ENCODE data around the gene SERGEF.
"Not testable (repeated sequence)": the region's sequence is repeated elsewhere in the genome, so short reads cannot be mapped to it uniquely, and the experiment has no call there.

SERGEF gene

GRCh38 chr11:18000128-18000527 is 12.7 kb downstream of the SERGEF start:
- not testable (repeated sequence) for DNase-seq

DNA sequence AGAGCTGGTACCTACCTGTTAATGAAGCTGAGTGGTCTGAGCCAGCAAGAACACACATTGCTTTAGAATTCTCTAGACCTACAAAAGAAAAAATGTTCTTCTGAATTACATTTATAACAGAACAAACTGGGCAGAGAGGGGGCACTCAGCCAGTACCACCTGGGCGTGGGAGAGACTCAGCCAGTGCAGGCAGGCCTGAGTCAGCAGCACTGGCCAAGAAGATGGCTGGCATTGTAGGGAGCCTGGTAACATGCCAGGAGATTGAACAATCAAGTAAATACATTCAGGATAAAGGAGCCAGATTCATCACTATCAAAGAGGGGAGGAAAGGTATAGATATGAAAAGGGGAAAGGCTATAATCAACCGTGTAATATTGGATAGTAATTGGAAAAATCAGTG is 19.9 kb downstream of the SERGEF start:
- peak in 1 of 2 experiments; percentile 38 for DNase-seq

DNA sequence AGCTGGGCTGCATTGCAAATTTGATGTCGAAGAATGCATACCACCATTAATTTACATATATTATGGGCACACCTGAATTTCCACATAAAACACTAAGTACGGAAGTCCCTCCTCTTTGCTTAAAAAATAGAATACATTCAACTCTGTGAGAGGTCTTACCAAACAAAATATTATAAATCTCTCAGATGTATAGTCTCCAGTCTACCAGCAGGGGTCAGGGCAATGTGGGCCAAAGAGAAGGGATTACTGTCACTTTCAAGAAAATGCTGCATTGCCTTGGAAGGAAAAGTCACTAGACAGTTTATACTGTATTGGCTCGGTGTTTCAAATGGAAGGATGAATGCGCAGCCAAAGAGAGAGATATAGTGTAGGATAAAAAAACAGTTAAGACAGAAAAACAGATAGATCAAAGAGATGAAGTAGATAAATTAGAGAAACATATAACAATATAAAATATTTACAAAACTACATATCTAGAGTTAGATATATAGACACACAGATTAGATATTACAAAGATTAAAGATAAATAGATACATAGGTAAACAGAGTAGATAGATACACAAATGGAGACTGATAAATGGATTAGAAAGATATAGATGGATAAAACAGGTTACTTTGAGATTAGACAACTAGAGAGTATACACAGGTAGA is 20.9 kb downstream of the SERGEF start:
- DNase-seq, result peak; percentile 60 to 69

- DNase-seq, result peak in 1 of 2 experiments; percentile 22
Measured at GRCh38 chr11:17989306-17989705, 23.5 kb downstream of the SERGEF start.

DNA sequence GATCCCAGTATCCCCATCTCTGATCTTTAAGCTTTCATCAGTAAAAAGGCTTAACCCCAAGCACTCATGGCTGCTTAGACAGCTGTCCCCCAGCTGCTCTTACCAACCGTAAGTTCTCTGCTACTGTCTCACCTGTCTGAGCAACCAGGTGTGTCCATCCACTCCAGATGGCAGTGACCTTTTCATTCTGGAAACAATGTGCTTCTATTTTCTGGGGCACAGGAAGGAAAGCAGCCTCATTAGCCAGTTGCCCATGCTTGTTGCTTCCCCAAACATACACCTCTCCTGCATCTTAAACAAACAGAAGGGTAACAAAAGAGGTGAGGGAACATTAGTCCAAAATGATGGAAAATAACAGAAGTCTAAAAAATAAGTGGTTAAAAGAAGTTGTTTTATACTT is 24.4 kb downstream of the SERGEF start:
- DNase-seq, result peak; percentile 59 to 92

DNA sequence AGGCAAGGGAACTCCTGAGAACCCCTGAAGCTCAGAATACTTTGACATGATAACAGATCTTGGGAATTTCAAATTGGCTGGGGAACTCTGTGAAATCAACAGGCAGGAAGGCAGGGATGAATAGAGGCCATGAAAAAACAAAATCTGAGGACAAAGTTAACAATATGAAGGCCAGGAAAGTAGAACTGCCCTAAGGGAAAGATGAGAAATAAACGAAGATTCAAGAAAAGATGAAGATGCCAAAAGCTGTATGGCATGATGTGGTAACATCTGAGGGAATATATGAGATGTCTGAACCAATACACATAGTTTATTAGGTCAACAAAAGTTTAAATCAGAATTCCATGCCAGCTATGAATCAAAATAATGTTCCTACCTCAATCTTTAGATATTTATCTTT is 25.0 kb downstream of the SERGEF start:
- DNase-seq, result no peak

DNA sequence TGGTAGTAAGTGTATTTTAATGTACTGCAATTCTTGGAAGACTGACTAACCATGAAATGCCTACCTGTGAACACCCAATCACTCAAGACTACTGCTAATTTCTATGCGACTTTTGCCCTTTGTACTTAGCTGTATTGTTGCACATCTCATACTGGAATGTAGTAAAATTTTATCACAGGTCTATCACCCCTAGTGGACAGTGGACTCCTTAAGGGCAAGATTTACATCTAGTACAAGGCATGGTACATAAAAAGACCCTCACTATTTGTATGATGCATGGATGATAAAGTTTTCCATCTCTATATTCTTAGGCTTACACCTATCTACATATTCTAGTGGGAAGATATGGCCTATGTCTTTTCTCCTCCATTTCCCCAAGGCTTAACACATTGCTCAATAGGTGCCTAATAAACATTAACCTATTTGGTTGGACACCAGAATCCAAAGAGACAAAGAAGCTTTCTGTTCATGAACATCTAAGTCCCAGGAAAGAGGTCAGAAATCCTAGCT is 26.1 kb downstream of the SERGEF start:
- no peak for DNase-seq

DNA sequence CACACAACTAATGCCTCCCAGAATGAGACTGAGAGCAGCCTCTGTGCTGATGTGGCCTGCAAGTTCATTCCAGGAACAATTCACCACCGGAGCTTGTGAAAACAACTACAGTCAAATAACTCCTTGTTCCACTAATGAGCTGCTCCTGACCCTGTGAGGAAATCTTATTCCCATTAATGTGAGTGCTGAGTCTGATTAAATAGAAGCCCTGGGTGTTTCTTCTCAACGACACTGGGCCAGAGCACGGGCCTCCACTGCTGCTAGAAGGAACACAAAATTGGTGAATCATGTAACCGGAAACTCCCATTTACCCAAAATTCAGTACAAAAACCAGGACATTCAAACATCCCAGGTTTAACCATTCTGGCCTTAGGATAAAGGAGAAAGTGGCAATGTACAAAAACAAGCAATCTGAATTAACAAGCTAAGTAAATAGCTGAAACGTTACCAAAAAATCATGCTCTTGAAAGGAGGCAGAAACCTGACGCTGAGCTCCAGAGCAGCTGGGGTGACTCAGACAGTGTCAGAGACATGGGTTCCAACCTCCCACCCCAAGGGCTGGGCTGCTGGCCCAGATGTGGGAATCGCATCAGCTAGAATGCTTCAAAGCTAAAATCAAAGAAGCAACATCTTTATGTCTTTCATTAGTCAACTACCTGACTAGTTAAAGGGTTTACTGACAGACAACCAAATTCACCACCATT is 26.7 kb downstream of the SERGEF start:
- no peak for DNase-seq

DNA sequence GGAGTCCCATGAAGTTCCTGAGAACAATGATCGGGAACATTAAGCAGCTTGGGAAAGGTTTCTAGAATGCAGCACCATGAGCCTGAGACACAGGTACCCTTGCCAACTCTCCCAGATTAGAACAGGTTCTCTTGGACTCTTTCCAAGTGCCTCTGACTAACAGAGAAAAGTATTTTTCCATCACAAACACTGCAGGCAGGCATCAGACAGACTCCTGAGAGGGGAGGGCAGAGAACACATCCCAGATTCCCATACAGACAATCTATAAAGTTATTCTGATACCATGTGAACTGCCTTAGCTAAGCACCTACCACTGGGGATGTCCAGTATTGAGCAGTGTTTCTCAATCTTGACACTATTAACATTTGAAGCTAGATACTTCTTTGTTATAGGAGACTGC is 27.3 kb downstream of the SERGEF start:
- DNase-seq, result peak in 1 of 2 experiments; percentile 38

- no peak for DNase-seq
Measured at GRCh38 chr11:17983569-17983968, 29.3 kb downstream of the SERGEF start.

DNA sequence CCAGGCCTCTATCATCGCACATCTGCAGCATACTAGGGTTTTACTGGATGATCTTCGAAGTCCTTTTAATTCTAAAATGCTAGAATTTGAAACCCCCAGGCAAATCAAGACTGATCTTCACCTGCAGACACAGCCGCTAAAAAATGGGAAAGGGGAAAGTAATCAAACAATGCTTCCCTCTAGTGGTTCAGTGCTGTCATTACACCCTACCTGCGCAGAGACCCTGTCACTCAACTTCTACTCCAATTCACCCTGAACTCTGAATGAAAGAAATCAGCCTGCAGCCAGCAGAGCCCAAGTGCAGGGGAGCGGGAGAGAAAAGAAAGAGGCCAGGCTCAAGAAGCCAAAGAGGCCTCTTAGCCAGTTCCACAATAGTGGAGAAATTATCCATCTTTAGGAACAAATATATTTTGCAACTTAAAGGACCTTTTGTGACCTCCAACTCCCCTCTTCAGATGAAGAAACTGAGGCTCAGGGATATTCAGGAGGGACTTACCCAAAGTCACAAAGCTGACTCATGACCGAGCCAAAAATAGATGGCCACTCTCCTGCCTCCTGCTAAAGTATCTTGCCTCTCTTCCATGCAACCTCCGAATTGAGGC is 33.0 kb downstream of the SERGEF start:
- peak; percentile 16 to 50 for DNase-seq

DNA sequence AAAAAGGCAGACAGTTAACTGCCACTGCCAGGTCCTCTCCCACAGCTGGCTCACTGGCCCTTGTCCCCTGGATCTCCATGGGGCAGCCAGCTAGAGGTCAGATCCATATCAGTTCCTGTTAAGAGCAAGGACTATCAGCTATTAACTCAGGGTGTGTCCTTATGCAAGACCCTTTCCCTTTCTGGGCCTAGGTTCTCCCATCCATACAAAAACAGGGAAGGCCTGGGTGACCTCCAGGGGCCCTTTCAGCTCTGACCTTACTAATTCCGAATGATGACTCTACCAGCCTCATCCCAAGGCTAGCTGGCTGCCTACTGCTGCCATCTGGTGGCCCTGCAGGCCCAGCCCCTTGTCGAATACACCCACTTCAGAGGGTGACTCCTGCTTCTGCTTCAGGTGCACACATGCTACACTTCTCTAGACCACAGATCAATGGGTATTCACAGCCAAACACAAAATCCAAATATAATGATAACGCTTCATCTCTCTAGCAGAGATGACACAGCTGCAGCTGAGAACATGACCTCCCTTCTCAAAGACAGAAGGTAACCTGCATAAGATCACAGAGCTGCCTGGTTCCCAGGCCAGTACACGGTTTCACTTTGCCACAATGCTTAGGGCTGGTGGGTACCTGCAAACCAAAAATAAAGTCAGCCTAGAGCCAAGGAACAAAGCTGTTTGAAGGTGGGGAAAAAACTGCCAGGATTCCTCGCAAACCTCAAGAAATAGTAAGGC is 34.1 kb downstream of the SERGEF start:
- DNase-seq, result peak; percentile 7 to 41

- DNase-seq, result no peak
Measured at GRCh38 chr11:17976651-17977050, 36.2 kb downstream of the SERGEF start.

DNA sequence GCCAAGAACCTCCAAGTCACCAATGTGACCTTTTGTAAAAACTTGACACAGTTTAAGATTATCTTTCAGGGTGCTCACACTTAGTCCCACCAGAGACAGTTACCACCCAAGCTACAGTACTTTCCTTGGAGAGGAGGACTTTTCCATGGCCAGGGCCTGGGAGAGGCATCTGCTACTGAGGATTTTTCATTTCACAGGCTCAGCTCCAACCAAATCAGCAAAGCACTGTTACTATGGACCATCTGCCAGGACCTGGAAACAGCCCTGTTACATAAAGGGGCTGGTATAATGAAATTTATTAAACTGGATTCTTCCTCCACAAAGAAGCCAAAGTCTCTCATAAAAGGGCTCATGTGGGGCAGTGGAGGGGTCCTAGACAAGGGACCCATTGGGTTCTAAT is 38.6 kb downstream of the SERGEF start:
- DNase-seq, result no peak

- DNase-seq, result peak in 1 of 2 experiments; percentile 4
Measured at GRCh38 chr11:17972987-17973386, 39.9 kb downstream of the SERGEF start.

GRCh38 chr11:17968206-17968605 is 44.6 kb downstream of the SERGEF start:
- no peak for DNase-seq

DNA sequence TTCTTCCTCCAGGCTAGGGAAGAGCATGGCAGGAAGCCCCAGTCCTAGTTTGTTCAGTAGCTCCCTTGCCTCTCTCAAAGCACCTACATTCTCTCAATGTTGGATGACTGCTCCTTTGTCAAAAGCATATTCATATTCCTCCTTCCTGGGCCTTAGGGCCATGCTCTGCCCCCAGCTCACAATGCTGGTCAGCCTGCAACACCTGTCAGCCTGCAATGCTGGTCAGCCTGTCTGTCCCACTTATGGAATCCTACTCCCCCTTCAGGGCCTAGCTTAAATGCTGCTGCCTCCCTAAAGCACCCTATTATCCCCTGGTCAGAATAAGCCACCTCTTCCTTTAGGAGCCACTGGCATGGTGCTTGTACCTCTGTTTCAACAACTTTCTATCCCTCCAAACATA is 45.2 kb downstream of the SERGEF start:
- DNase-seq, result no peak

- no peak for DNase-seq
Measured at GRCh38 chr11:17960091-17960490, 52.8 kb downstream of the SERGEF start.

GRCh38 chr11:17958446-17958845 is 54.4 kb downstream of the SERGEF start:
- DNase-seq, result no peak

DNA sequence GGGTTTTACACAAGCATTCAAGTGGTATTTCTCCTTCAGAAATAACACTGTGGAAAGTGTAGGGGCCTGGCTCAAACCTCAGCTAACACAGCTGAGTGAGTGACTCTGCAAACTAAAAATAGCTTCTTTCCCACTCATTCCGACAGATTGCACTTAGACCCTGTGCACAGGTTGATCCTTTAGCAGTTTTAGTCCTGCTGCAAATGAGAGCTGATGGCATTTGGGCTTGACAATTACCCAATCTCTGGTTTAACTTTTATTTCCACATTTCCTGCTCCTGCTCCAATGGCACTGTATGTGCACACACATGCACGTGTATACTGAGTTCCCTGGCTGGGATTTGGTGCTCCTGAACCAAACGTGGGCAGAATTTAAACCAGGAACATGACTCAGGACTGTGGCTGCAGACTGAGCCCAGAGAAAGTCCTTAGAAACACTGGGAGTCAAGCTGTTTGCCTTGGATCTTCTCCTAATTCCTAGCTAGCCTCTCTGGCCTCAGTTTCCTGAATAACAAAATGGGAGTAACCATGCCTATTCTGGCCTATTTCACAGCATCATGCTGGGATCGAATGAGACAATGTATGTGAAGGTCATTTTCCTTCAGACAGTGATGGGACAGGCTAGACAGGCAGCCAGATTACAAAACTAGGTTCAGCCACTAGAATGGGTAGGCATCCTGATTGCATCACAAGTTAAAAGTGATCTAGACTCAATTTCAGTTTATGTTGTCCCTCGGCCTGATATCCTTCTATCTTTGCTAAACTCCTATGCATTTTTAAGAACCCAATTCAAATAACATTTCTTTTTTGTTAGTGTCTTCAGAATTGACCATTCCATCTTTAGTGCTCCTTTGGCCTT is 58.2 kb downstream of the SERGEF start:
- DNase-seq, result no peak

DNA sequence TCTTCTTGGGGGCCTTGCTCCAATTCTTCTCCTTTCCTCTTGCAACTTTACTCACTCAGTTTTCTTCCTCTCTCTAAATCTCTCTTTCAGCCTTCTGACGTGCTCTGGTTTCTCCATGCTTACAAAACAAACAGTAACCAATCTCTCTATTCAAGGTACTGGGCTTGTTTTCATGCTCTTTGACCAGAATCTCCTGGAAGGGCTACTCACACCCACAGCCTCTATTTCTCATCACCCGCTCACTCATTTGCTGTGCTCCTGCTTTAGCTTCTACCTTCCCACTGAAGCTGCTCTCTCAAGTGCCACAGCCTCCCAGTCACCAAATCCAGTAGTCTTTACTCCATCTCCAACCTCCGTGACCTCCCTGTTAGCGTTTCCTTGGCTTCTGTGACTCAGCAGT is 60.4 kb downstream of the SERGEF start:
- no peak for DNase-seq

GRCh38 chr11:17951685-17952388 is 61.0 kb downstream of the SERGEF start:
- no peak for DNase-seq

All from NCI-H2081 (cell line).